GM12872 (cell line): ENCODE data around the gene C1orf116.

Experiments
- TF ChIP-seq, protein P1 (sequence below): IDR thresholded peaks from 3 replicates; pipeline ENCODE4 v1.5.1; 2011; ENCODE audit warnings: low read depth, mild to moderate bottlenecking, low read length, moderate library complexity; ENCODE audit not compliant: insufficient read depth

C1orf116 gene

DNA sequence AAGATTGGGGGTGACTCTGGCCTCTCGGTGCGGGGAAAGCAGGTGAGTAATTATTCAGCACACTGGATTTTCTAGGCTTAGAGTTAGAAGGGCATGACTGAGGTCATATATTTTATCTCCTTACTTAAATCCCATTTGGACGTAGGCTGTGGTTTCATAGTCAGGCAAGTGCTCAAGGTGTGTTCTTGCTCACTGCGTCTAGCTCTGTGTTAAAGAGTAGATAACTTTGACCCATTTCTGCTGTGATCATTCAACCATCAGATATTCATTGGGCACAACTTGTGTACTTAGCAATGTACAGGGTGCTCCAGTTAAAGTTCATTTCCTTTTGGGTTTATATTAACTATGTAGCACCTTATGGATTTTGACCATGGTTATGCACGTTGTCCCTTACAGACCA is 35.1 kb upstream of the C1orf116 start:
- TF ChIP-seq, protein P1, sequence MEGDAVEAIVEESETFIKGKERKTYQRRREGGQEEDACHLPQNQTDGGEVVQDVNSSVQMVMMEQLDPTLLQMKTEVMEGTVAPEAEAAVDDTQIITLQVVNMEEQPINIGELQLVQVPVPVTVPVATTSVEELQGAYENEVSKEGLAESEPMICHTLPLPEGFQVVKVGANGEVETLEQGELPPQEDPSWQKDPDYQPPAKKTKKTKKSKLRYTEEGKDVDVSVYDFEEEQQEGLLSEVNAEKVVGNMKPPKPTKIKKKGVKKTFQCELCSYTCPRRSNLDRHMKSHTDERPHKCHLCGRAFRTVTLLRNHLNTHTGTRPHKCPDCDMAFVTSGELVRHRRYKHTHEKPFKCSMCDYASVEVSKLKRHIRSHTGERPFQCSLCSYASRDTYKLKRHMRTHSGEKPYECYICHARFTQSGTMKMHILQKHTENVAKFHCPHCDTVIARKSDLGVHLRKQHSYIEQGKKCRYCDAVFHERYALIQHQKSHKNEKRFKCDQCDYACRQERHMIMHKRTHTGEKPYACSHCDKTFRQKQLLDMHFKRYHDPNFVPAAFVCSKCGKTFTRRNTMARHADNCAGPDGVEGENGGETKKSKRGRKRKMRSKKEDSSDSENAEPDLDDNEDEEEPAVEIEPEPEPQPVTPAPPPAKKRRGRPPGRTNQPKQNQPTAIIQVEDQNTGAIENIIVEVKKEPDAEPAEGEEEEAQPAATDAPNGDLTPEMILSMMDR: no peak

DNA sequence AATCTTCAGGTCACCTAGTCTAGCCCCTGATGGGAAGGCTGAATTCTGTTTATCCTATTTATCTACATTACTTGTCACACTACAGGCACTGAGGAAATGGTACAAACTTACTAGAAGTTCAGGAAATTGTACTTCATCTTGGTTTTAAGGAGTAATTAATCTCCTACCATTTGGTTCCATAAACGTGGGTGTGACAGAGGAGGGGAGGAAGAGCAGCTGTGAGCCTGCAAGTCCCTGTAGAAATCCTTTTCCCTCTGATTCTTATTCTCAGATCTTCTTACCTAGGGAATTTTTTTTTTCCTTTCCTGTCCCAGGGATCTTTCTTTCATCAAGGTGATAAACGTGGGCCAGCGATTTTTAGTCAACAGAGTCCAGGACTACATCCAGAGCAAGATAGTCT is 34.6 kb upstream of the C1orf116 start:
- TF ChIP-seq, protein P1: no peak

DNA sequence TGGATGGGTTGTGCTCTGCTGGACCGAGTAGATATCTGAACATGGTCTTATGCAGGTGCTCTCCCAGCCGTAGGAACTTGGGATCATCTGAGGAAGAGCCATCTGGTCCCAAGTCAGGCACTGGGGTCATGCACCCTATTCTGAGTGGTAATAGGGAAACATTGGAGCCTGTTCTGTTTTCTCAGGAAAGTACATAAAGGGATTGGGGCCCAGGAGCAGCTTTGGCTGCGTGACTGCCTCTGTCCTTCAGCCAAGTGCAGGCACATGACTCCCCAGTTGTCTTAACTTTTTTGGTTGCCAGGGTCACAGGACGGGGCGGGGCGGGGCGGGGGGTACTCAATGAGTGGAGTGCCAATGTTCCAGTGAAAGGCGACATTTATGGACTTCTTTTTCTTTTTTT is 32.0 kb upstream of the C1orf116 start:
- TF ChIP-seq, protein P1: no peak

DNA sequence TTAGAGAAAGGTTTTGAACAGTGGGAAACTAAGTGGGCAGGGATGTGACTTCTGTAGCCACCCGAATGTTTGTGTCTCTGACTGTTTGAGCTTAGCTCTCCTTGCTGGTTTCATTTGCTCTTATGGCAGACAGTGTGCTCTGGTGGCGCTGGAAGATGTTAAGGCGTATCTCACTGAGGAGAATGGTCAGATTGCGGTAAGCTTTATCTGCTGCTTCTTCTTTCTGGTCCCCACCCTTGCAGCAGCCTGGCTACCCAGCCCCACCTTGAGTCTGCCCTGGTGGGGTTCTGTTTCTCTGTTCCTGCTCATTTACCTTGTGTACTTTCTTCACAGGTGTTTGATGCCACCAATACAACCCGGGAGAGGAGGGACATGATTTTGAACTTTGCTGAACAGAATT is 30.5 kb upstream of the C1orf116 start:
- TF ChIP-seq, protein P1: no peak

DNA sequence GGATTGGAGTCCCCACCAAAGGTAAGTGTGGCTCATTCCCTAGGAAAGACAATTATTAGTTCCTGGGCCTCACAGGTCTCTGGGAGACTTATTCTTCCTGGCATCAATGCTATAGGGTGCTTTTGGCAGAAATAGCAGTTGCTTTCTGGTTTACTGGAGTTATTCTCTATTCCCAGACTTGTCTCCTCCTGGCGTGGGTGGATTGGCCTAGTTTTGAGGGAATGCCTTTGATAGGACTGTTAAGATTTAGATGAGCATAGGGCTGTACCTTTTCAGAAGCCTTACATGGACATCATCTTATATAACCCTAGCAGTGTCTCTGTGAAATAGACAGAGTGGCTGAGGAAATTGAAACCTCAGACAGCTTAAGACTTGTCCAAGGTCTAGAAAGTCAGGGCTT is 29.5 kb upstream of the C1orf116 start:
- TF ChIP-seq, protein P1: no peak

DNA sequence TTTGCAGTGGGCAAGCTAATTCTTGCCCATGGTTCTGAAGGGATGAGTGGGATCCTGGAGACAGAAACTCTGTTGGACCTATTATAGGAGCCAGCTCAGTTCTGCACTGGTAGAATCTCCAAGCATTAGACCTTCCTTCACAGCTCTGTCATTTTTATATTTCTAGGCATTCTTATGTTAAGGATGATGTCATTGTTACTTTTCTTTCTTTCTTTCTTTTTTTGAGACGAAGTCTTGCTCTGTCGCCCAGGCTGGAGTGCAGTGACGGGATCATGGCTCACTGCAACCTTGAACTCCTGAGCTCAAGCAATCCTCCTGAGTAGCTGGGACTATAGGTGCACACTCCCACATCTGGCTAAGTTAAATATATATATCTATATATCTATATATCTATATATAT is 28.0 kb upstream of the C1orf116 start:
- TF ChIP-seq, protein P1: no peak

DNA sequence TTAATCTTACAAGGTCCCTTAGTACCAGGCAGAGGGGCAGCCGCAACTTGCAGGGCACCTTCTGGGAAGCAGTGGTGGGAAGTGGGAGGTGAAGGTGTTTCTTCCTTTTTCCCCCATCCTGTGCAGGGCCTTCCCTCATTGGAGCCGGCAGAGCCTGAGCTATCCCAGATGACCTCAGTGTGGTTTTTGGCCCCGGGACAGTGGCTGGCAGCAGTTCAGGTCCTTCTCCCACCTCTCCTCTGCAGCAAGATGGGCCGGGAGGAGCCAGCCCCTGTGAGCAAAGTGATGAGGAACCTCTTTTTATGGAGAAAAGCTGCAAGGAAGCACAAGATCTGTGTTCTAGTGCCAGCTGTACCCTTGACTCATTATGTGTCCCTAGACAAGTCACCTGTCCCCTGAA is 27.3 kb upstream of the C1orf116 start:
- TF ChIP-seq, protein P1: no peak; the same call in 2 of the 3 replicates
